ENCODE results near the gene RCOR1. TPM values are rescaled to one million over a fixed set of nuclear protein-coding genes. Genes with fewer than 3 reads are reported as not detected.

RCOR1 gene
- total and polyA plus RNA-seq, 2 of the 4 experiments (the other 2 are of a cell fraction): 9.0 to 11.2 TPM

GRCh38 chr14:102625564-102626296 lies 33.3 kb downstream of the RCOR1 start:
- Histone ChIP-seq H4K20me1 (ENCODE audit: insufficient read depth, low read length) (peaks cover 66% of the 10 kb centered on the region), H3K4me3 (ENCODE audit: insufficient read depth, low read depth, low read length) (no peak overlapping the region), H2AK9ac (replicated peaks; ENCODE audit: low read depth, low read length, poor library complexity) (no peak overlapping the region), H3K27me3 (ENCODE audit: control insufficient read depth, insufficient read depth, low read length) (no peaks in the 10 kb centered on the region), H3K4ac (ENCODE audit: low read depth, low read length) (no peak overlapping the region), H3K9me1 (ENCODE audit: insufficient read depth, low read length) (peaks cover 22% of the 10 kb centered on the region), H2BK5ac (ENCODE audit: low read depth, low read length, poor library complexity, severe bottlenecking) (no peak overlapping the region), H3K79me1 (ENCODE audit: low read depth in 1 of 2, low read length in 2 of 2) (peaks cover 51 to 81% of the 10 kb centered on the region in 2 experiments), H2AK5ac (ENCODE audit: low read depth, low read length) (no peak overlapping the region), H4K5ac (ENCODE audit: low read depth, low read length) (no peak overlapping the region), H3K9ac (ENCODE audit: low read depth, low read length) (no peak overlapping the region), H3K4me1 (ENCODE audit: control insufficient read depth, insufficient read depth, low read length) (peaks cover 9% of the 10 kb centered on the region), H3K23ac (ENCODE audit: low read depth, low read length) (no peak overlapping the region), H4K8ac (ENCODE audit: low read depth in 2 of 2, low read length in 2 of 2) (no peak overlapping the region), H3K36me3 (ENCODE audit: control insufficient read depth, insufficient read depth, low read length) (peaks cover 1% of the 10 kb centered on the region; the same call in 1 of the 2 replicates), H3K56ac (ENCODE audit: extremely low read depth, insufficient read depth, low read length) (no peak overlapping the region), H3K4me2 (ENCODE audit: low read depth, low read length) (no peak overlapping the region), H3K18ac (ENCODE audit: low read depth, low read length) (no peak overlapping the region), H3K9me3 (ENCODE audit: control insufficient read depth, insufficient read depth, low read length) (no peaks in the 10 kb centered on the region), H2BK20ac (ENCODE audit: low read depth, low read length) (no peak overlapping the region), H4K91ac (ENCODE audit: insufficient read depth, low read depth, low read length) (no peak overlapping the region), H3K14ac (replicated peaks; ENCODE audit: low read depth, low read length) (no peak overlapping the region), H2BK15ac (ENCODE audit: low read depth, low read length) (no peak overlapping the region), H2BK120ac (ENCODE audit: low read depth, low read length) (no peak overlapping the region), H3K27ac (ENCODE audit: insufficient read depth, low read length) (no peak overlapping the region), H2AFZ (replicated peaks; ENCODE audit: low read length, poor library complexity) (no peak overlapping the region)
- TF ChIP-seq BHLHE40 (IDR thresholded peaks at IDR 0.05; ENCODE audit: low read depth, low read length) (no peak), CEBPB (IDR thresholded peaks at IDR 0.05; ENCODE audit: low read depth, low read length) (no peak), MXI1 (IDR thresholded peaks at IDR 0.05; ENCODE audit: borderline replicate concordance, low read depth, low read length) (no peak), MAFK (IDR thresholded peaks at IDR 0.05; ENCODE audit: low read depth, low read length) (no peak), RAD21 (IDR thresholded peaks at IDR 0.05; ENCODE audit: low read length) (no peak), FOS (IDR thresholded peaks at IDR 0.05; ENCODE audit: low read depth, low read length) (no peak), POLR2A (IDR thresholded peaks at IDR 0.05; ENCODE audit: low read depth, low read length) (no peak), CTCF (conservative IDR thresholded peaks at IDR 0.05; ENCODE audit: low read depth, low read length) (no peak), SMC3 (IDR thresholded peaks at IDR 0.05; ENCODE audit: low read depth, low read length) (no peak)
- TF ChIP-seq, protein P1, sequence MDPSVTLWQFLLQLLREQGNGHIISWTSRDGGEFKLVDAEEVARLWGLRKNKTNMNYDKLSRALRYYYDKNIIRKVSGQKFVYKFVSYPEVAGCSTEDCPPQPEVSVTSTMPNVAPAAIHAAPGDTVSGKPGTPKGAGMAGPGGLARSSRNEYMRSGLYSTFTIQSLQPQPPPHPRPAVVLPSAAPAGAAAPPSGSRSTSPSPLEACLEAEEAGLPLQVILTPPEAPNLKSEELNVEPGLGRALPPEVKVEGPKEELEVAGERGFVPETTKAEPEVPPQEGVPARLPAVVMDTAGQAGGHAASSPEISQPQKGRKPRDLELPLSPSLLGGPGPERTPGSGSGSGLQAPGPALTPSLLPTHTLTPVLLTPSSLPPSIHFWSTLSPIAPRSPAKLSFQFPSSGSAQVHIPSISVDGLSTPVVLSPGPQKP (IDR thresholded peaks at IDR 0.05; ENCODE audit: borderline replicate concordance, low read depth, low read length): no peak
- TF ChIP-seq, protein P2, sequence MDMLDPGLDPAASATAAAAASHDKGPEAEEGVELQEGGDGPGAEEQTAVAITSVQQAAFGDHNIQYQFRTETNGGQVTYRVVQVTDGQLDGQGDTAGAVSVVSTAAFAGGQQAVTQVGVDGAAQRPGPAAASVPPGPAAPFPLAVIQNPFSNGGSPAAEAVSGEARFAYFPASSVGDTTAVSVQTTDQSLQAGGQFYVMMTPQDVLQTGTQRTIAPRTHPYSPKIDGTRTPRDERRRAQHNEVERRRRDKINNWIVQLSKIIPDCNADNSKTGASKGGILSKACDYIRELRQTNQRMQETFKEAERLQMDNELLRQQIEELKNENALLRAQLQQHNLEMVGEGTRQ (IDR thresholded peaks at IDR 0.05; ENCODE audit: low read depth, low read length): no peak
- DNase-seq: no peak
- no TSS peak for BruUV-seq (replicated peaks)
- in situ Hi-C loops (cut with MboI; ENCODE audit: low sequenced_read_pairs) (no loop called here), intact Hi-C loops (cut with micrococcal nuclease) (no loop called here), dilution Hi-C loops (cut with HindIII; ENCODE audit: low sequenced_read_pairs, unreplicated experiment) (no loop called here)
- CTCF ChIA-PET: no interaction called here
- POLR2A ChIA-PET (ENCODE audit: unreplicated experiment): no interaction called here
- WGBS, 2 experiments (ENCODE audit: extremely low coverage in 2 of 2, insufficient read length in 1 of 2): 90% methylated on average over 2 of the region's 6 CpGs; no CpG with 5 or more reads in 1 of the 2 experiments
- ATAC-seq (ENCODE audit: low read depth): no peak
